Loucy (cell line): ENCODE data around the gene TRIM3.

Source experiments
- H2AFZ ChIP-seq: fragments of 200-600 bp; sonication (generic); 2 replicates; pipeline ENCODE4 v1.6.0; 2016; ENCODE audit warnings: antibody characterized with exemption, mild to moderate bottlenecking, low read length, moderate library complexity
- H3F3A ChIP-seq: fragments of 200-600 bp; 2 replicates; pipeline ENCODE4 v1.6.0; 2016; ENCODE audit warnings: antibody characterized with exemption, low read depth, mild to moderate bottlenecking
- H3K27me3 ChIP-seq: fragments of 200-600 bp; sonication (generic); 2 replicates; pipeline ENCODE4 v1.6.1; 2014; ENCODE audit warnings: low read length, mild to moderate bottlenecking; ENCODE audit not compliant: insufficient read depth, poor library complexity, severe bottlenecking
- H3K36me3 ChIP-seq: fragments of 200-600 bp; sonication (generic); 2 replicates; pipeline ENCODE4 v1.6.1; 2016; ENCODE audit warnings: low read length; ENCODE audit not compliant: insufficient read depth
- H3K4me1 ChIP-seq: fragments of 200-600 bp; sonication (generic); 2 replicates; pipeline ENCODE4 v1.5.1; 2014; ENCODE audit warnings: low read length, mild to moderate bottlenecking; ENCODE audit not compliant: insufficient read depth, poor library complexity, severe bottlenecking
- H3K4me2 ChIP-seq: fragments of 200-600 bp; sonication (generic); 2 replicates; pipeline ENCODE4 v1.6.0; 2014; ENCODE audit warnings: antibody characterized with exemption, low read length, low read depth, mild to moderate bottlenecking; ENCODE audit not compliant: poor library complexity, severe bottlenecking
- H3K4me3 ChIP-seq: fragments of 200-600 bp; sonication (generic); 2 replicates; pipeline ENCODE4 v1.5.1; 2014; ENCODE audit warnings: low read length, mild to moderate bottlenecking, mixed read lengths; ENCODE audit not compliant: poor library complexity, severe bottlenecking
- H3K79me2 ChIP-seq: fragments of 200-600 bp; sonication (generic); 2 replicates; pipeline ENCODE4 v1.6.1; 2014; ENCODE audit warnings: low read length; ENCODE audit not compliant: insufficient read depth
- H3K9ac ChIP-seq: fragments of 200-600 bp; sonication (generic); 2 replicates; pipeline ENCODE4 v1.6.0; 2014; ENCODE audit warnings: mild to moderate bottlenecking, low read depth, low read length, moderate library complexity; ENCODE audit not compliant: poor library complexity, severe bottlenecking
- H3K9me2 ChIP-seq: fragments of 200-600 bp; sonication (generic); replicated peaks from 2 replicates; pipeline ENCODE4 v1.6.1; 2016; ENCODE audit warnings: low read depth, low read length, mixed read lengths
- H3K9me3 ChIP-seq: fragments of 200-600 bp; sonication (generic); 2 replicates; pipeline ENCODE4 v1.6.1; 2014; ENCODE audit warnings: mild to moderate bottlenecking, antibody characterized with exemption, low read length, low read depth; ENCODE audit not compliant: insufficient read depth
- H4K20me1 ChIP-seq: fragments of 200-600 bp; sonication (generic); 2 replicates; pipeline ENCODE4 v1.6.0; 2014; ENCODE audit warnings: antibody characterized with exemption, low read length, mild to moderate bottlenecking; ENCODE audit not compliant: insufficient read depth, poor library complexity, severe bottlenecking
- CTCF ChIP-seq: fragments of 200-600 bp; sonication (generic); conservative IDR thresholded peaks from 2 replicates; pipeline ENCODE4 v1.5.1; 2014; ENCODE audit warnings: mild to moderate bottlenecking, antibody characterized with exemption, low read length
- EZH2phosphoT487 ChIP-seq: fragments of 200-600 bp; IDR thresholded peaks from 2 replicates; pipeline ENCODE4 v1.6.1; 2018; ENCODE audit warnings: antibody characterized with exemption, mild to moderate bottlenecking, moderate library complexity, borderline replicate concordance

TRIM3 gene

GRCh38 chr11:6520265-6520664, 46.5 kb upstream of the TRIM3 start:
- H3F3A ChIP-seq: no peaks in the 10 kb centered on the region

GRCh38 chr11:6516865-6517264, 43.1 kb upstream of the TRIM3 start:
- no peaks in the 10 kb centered on the region for H3K4me1 ChIP-seq
- H2AFZ ChIP-seq: no peak overlapping the region
- no peak for TF ChIP-seq EZH2phosphoT487
- no peak for TF ChIP-seq CTCF
- H3K9me2 ChIP-seq: no peaks in the 10 kb centered on the region
- no peaks in the 10 kb centered on the region for H3K79me2 ChIP-seq
- no peak overlapping the region for H3K4me3 ChIP-seq
- H3F3A ChIP-seq: no peaks in the 10 kb centered on the region
- H3K27me3 ChIP-seq: no peaks in the 10 kb centered on the region
- no peaks in the 10 kb centered on the region; the same call in 1 of the 2 replicates for H3K36me3 ChIP-seq
- no peak overlapping the region for H3K9ac ChIP-seq
- H3K9me3 ChIP-seq: no peaks in the 10 kb centered on the region
- H4K20me1 ChIP-seq: no peaks in the 10 kb centered on the region
- H3K4me2 ChIP-seq: no peak overlapping the region

More at GRCh38 chr11:6520265-6520664, 46.5 kb upstream of the TRIM3 start:
- H2AFZ ChIP-seq: no peak overlapping the region
- no peaks in the 10 kb centered on the region for H4K20me1 ChIP-seq
- no peak overlapping the region for H3K9ac ChIP-seq
- H3K9me3 ChIP-seq: no peaks in the 10 kb centered on the region
- TF ChIP-seq CTCF (no peak), EZH2phosphoT487 (no peak)
- H3K4me1 ChIP-seq: no peaks in the 10 kb centered on the region
- H3K4me3 ChIP-seq: no peak overlapping the region
- H3K27me3 ChIP-seq: no peaks in the 10 kb centered on the region
- H3K36me3 ChIP-seq: no peaks in the 10 kb centered on the region; the same call in 1 of the 2 replicates
- no peaks in the 10 kb centered on the region for H3K79me2 ChIP-seq
- H3K9me2 ChIP-seq: no peaks in the 10 kb centered on the region
- no peak overlapping the region for H3K4me2 ChIP-seq

- Histone ChIP-seq H3K79me2 (no peaks in the 10 kb centered on the region), H4K20me1 (no peaks in the 10 kb centered on the region), H2AFZ (no peak overlapping the region), H3K9me3 (no peaks in the 10 kb centered on the region), H3K36me3 (no peaks in the 10 kb centered on the region), H3K4me3 (no peak overlapping the region), H3K4me1 (no peaks in the 10 kb centered on the region), H3K9ac (no peak overlapping the region), H3F3A (no peaks in the 10 kb centered on the region), H3K27me3 (no peaks in the 10 kb centered on the region), H3K9me2 (no peaks in the 10 kb centered on the region), H3K4me2 (no peak overlapping the region)
- TF ChIP-seq EZH2phosphoT487: no peak
- peak; percentile 92 for TF ChIP-seq CTCF
Observed at GRCh38 chr11:6505577-6506240, 32.0 kb upstream of the TRIM3 start.
